Activated gamma-delta T cell (primary cell): ENCODE data around the gene NRXN3.

ENCODE experiments used
- DNase-seq: peaks from one replicate; lab custom pipeline; 2025; lab: John Stamatoyannopoulos, UW

The NRXN3 gene

GRCh38 chr14:79352076-79352630, 1182.0 kb downstream of the NRXN3 start:
- no peak for DNase-seq

- DNase-seq, result no peak
These were observed 1184.2 kb downstream of the NRXN3 start for GRCh38 chr14:79354336-79354735.

- no peak for DNase-seq
These were observed 1185.9 kb downstream of the NRXN3 start for GRCh38 chr14:79356040-79356439.

- no peak for DNase-seq
These were observed 1187.1 kb downstream of the NRXN3 start for GRCh38 chr14:79357307-79357706.

- no peak for DNase-seq
These were observed 1193.1 kb downstream of the NRXN3 start for GRCh38 chr14:79363291-79363690.

- DNase-seq, result no peak
These were observed 1199.5 kb downstream of the NRXN3 start for GRCh38 chr14:79369359-79370332.

- DNase-seq, result no peak
These were observed 1200.8 kb downstream of the NRXN3 start for GRCh38 chr14:79370969-79371368.

GRCh38 chr14:79373451-79373850, 1203.3 kb downstream of the NRXN3 start:
- no peak for DNase-seq

- no peak for DNase-seq
These were observed 1205.2 kb downstream of the NRXN3 start for GRCh38 chr14:79375356-79375755.

- DNase-seq, result no peak
These were observed 1206.4 kb downstream of the NRXN3 start for GRCh38 chr14:79376557-79376956.

GRCh38 chr14:79378020-79378419, 1207.8 kb downstream of the NRXN3 start:
- DNase-seq, result no peak

GRCh38 chr14:79379266-79379665, 1209.1 kb downstream of the NRXN3 start:
- DNase-seq, result no peak

- DNase-seq, result no peak
These were observed 1212.9 kb downstream of the NRXN3 start for GRCh38 chr14:79383031-79383430.

GRCh38 chr14:79383475-79383874, 1213.3 kb downstream of the NRXN3 start:
- no peak for DNase-seq

- DNase-seq, result no peak
These were observed 1224.9 kb downstream of the NRXN3 start for GRCh38 chr14:79395061-79395460.

GRCh38 chr14:79404874-79405511, 1234.8 kb downstream of the NRXN3 start:
- DNase-seq, result no peak

- no peak for DNase-seq
These were observed 1235.3 kb downstream of the NRXN3 start for GRCh38 chr14:79405512-79405910.

GRCh38 chr14:79407572-79407971, 1237.4 kb downstream of the NRXN3 start:
- DNase-seq, result no peak

GRCh38 chr14:79408696-79409095, 1238.5 kb downstream of the NRXN3 start:
- DNase-seq, result no peak

- no peak for DNase-seq
These were observed 1241.4 kb downstream of the NRXN3 start for GRCh38 chr14:79411403-79412174.

- no peak for DNase-seq
These were observed 1242.6 kb downstream of the NRXN3 start for GRCh38 chr14:79412822-79413221.
